ENCODE data around the gene MICOS13. TPM values are rescaled to one million over a fixed set of nuclear protein-coding genes. Genes with fewer than 3 reads are reported as not detected.
A peak's percentile ranks its signal among the peaks of the same experiment; 100 is the strongest.

MICOS13 gene
- total and polyA plus RNA-seq, 8 donors = 26.7 to 63.3 (median 40.3) TPM

GRCh38 chr19:5683177-5683886, 3.0 kb upstream of the MICOS13 start:
- Histone ChIP-seq H3K27me3 (no peaks in the 10 kb centered on the region), H3K4me1 (peaks cover 6 to 30% of the 10 kb centered on the region in 2 donors), H3K4me3 (no peak overlapping the region), H3K9me3 (no peaks in the 10 kb centered on the region), H3K27ac (no peak overlapping the region), H3K36me3 (peaks cover 0 to 4% of the 10 kb centered on the region in 2 donors)
- no peak for DNase-seq
- no peak for TF ChIP-seq CTCF (IDR thresholded peaks at IDR 0.05)
- no peak for ATAC-seq
- intact Hi-C loops (cut with DNase I) = no loop called here

- TF ChIP-seq CTCF (IDR thresholded peaks at IDR 0.05) = no peak
- ATAC-seq = no peak
- DNase-seq = no peak
- intact Hi-C loops (cut with DNase I) = no loop called here
- no peaks in the 10 kb centered on the region for H3K9me3 ChIP-seq
- H3K4me1 ChIP-seq = peaks cover 6 to 24% of the 10 kb centered on the region in 2 donors
- no peaks in the 10 kb centered on the region for H3K27me3 ChIP-seq
- H3K4me3 ChIP-seq = no peak overlapping the region
- H3K27ac ChIP-seq = no peak overlapping the region
- peaks cover 0 to 16% of the 10 kb centered on the region in 2 donors for H3K36me3 ChIP-seq
Measured at GRCh38 chr19:5682107-5682482, 1.8 kb upstream of the MICOS13 start.

GRCh38 chr19:5681391-5682106, 1.2 kb upstream of the MICOS13 start:
- Histone ChIP-seq H3K27me3 (no peaks in the 10 kb centered on the region), H3K36me3 (peaks cover 0 to 20% of the 10 kb centered on the region in 2 donors), H3K4me1 (peaks cover 6 to 23% of the 10 kb centered on the region in 2 donors), H3K4me3 (peak overlapping the region; percentile 65 to 83), H3K27ac (peak overlapping the region in 1 of 2 donors; percentile 95), H3K9me3 (no peaks in the 10 kb centered on the region)
- no peak for TF ChIP-seq CTCF (IDR thresholded peaks at IDR 0.05)
- intact Hi-C loops (cut with DNase I) = no loop called here
- peak in 1 of 4 donors; percentile 33 for DNase-seq
- ATAC-seq = no peak

- Histone ChIP-seq H3K9me3 (no peaks in the 10 kb centered on the region), H3K36me3 (peaks cover 0 to 20% of the 10 kb centered on the region in 2 donors), H3K27ac (peak overlapping the region; percentile 76 to 95), H3K4me1 (peaks cover 6 to 17% of the 10 kb centered on the region in 2 donors), H3K27me3 (no peaks in the 10 kb centered on the region), H3K4me3 (peak overlapping the region; percentile 65 to 83)
- intact Hi-C loops (cut with DNase I) = no loop called here
- DNase-seq (peak in 1 of 4 donors; percentile 83), ATAC-seq (peak; percentile 5)
- TF ChIP-seq CTCF (IDR thresholded peaks at IDR 0.05) = no peak
Measured at GRCh38 chr19:5680084-5680436, 256 bp downstream of the MICOS13 start.
